RWPE2 (cell line): ENCODE measurements around the gene PRAMEF7.
"Not testable (repeated sequence)": the region's sequence is repeated elsewhere in the genome, so short reads cannot be mapped to it uniquely, and the experiment has no call there.

Experiments
- ATAC-seq: fragments of 200-7000 bp; cut with Tn5 transposase; 3 replicates; pipeline ENCODE4 v1.9.1; 2021; ENCODE audit warnings: low read depth
- DNase-seq: peaks from one replicate; pipeline ENCODE4 v3.0.0-alpha.2; 2020; ENCODE audit warnings: low spot score
- H3K27ac ChIP-seq: fragments of 450-650 bp; 2 replicates; pipeline ENCODE4 v1.5.1; 2017; ENCODE audit warnings: mild to moderate bottlenecking; ENCODE audit not compliant: poor library complexity, severe bottlenecking
- H3K27me3 ChIP-seq: fragments of 250-450 bp; sonication (Bioruptor Pico); 2 replicates; pipeline ENCODE4 v1.5.1; 2021; ENCODE audit warnings: mild to moderate bottlenecking, moderate library complexity; ENCODE audit not compliant: insufficient read depth, poor library complexity, severe bottlenecking
- H3K36me3 ChIP-seq: fragments of 250-450 bp; sonication (Bioruptor Pico); 2 replicates; pipeline ENCODE4 v1.5.1; 2020; ENCODE audit warnings: low read depth, mild to moderate bottlenecking, moderate library complexity
- H3K4me1 ChIP-seq: fragments of 250-450 bp; sonication (Bioruptor Pico); 2 replicates; pipeline ENCODE4 v1.5.1; 2021; ENCODE audit warnings: mild to moderate bottlenecking, moderate library complexity; ENCODE audit not compliant: insufficient read depth, poor library complexity, severe bottlenecking
- H3K4me3 ChIP-seq: fragments of 250-450 bp; sonication (Bioruptor Pico); 2 replicates; pipeline ENCODE4 v1.5.1; 2021; ENCODE audit warnings: mild to moderate bottlenecking, moderate library complexity; ENCODE audit not compliant: severe bottlenecking
- H3K9me3 ChIP-seq: fragments of 250-450 bp; sonication (Bioruptor Pico); 2 replicates; pipeline ENCODE4 v1.5.1; 2021; ENCODE audit warnings: mild to moderate bottlenecking, moderate library complexity; ENCODE audit not compliant: severe bottlenecking
- TF ChIP-seq, protein P1 (sequence below): fragments of 450-650 bp; IDR thresholded peaks from one replicate; pipeline ENCODE4 v1.5.1; 2017; ENCODE audit warnings: mild to moderate bottlenecking, moderate library complexity; ENCODE audit not compliant: poor library complexity, severe bottlenecking

PRAMEF7 gene

DNA sequence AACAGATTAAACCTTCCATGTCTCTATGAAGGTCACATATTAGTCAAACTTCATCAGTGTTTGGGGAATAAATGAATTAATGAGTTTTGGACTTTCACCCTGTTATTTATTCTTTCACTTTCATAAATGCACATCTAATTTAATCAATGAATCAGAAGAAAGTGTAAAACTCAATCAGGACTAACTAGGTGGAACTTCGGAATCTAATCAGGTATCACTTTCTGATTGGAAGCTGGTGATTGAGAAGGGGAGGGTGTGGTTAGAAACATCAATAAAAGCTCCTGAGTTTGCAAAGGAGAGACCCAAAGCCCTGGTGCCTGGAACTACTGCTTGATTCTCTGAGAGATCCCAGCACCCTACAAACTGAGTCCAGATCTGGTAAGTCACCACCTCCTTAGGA is at the start of gene PRAMEF7:
Gene PRAMEF7, plus strand, starts transcription at position 301 of the 400 bp plus-strand sequence. CDS start 1,083 bp downstream, outside the sequence.
- H3K9me3 ChIP-seq, DNase-seq, ATAC-seq, H3K4me1 ChIP-seq, H3K4me3 ChIP-seq, H3K27me3 ChIP-seq, H3K27ac ChIP-seq, H3K36me3 ChIP-seq: not testable (repeated sequence)

DNA sequence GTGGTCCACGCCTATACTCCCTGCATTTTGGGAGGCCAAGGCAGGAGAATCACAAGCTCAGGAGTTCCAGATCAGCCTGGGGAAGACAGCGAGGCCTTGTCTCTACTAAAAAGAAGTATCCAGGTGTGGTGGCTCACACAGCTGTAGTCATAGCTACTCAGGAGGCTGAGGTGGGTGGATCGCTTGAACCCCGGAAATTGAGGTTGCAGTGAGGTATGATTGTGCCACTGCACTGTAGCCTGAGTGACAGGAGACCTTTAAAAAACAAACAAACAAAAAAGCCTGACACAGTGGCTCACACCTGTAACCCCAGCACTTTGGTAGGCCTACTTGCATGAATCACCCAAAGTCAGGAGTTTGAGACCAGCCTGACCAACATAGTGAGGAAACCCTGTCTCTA is 38.0 kb upstream of the PRAMEF7 start:
- not testable (repeated sequence) for H3K27ac ChIP-seq, DNase-seq, ATAC-seq, H3K4me1 ChIP-seq, H3K9me3 ChIP-seq, H3K4me3 ChIP-seq, H3K27me3 ChIP-seq, H3K36me3 ChIP-seq

DNA sequence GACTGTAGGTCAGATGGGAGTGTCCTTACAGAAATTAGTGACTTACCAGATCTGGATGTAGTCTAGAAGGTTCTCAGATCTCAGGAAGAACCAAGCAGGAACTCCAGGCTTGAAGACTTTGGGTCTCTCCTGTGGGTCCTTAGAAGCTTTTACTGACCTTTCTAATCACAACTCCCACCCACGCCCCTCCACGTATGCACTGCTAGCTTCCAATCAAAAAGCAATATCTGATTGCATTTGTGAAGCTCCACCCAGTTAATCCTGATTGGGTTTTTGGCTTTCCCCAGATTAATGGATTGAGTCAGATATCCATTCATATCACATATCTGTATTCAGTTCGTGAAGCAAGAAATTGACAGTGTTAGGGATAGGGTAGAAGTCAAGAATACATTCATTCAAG is 30.3 kb upstream of the PRAMEF7 start, which contains the start of gene PRAMEF4:
Gene PRAMEF4, minus strand, starts transcription at position 101 of the 400 bp plus-strand sequence. CDS start 2,807 bp downstream, outside the sequence.
- not testable (repeated sequence) for H3K4me3 ChIP-seq, H3K36me3 ChIP-seq, H3K4me1 ChIP-seq, DNase-seq, H3K27me3 ChIP-seq, H3K27ac ChIP-seq, ATAC-seq, H3K9me3 ChIP-seq

DNA sequence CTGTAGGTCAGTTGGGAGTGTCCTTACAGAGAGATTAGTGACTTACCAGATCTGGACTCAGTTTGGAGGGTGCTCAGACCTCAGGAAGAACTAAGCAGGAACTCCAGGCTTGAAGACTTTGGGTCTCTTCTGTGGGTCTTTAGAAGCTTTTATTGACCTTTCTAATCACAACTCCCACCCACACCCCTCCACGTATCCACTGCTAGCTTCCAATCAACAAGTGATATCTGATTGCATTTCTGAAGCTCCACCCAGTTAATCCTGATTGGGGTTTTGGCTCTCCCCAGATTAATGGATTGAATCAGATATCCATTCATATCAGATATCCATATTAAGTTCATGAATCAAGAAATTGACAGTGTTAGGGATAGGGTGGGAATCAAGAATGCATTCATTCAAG is 18.2 kb upstream of the PRAMEF7 start, which contains the start of gene PRAMEF10:
Gene PRAMEF10, minus strand, starts transcription at position 101 of the 400 bp plus-strand sequence. CDS start 2,423 bp downstream, outside the sequence.
- H3K27me3 ChIP-seq, H3K4me1 ChIP-seq, ATAC-seq, H3K36me3 ChIP-seq, DNase-seq, H3K4me3 ChIP-seq, H3K27ac ChIP-seq, H3K9me3 ChIP-seq: not testable (repeated sequence)

DNA sequence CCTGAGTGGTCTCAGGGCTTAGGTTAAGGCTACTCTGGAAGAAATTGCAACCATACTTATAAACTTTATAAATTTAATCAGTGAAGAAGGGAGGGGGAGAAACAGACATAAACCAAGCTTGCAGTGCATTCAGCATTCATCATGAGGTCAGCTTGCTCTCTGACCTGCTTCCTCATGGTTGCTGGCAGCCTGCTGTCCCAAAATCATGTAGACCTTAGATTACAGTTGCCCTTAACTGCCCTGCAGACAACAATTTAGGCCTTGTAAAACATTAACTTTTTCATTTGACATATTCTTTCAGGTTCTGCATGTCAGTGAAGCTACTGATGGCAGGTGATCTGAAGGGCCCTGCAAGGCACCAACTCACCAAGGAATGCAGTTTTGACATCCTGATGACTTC is 17.2 kb upstream of the PRAMEF7 start:
- H3K27me3 ChIP-seq, H3K27ac ChIP-seq, H3K36me3 ChIP-seq, DNase-seq, ATAC-seq, H3K4me1 ChIP-seq, H3K9me3 ChIP-seq, H3K4me3 ChIP-seq: not testable (repeated sequence)

- DNase-seq, H3K9me3 ChIP-seq, H3K4me1 ChIP-seq, H3K4me3 ChIP-seq, H3K27me3 ChIP-seq, H3K27ac ChIP-seq, H3K36me3 ChIP-seq: not testable (repeated sequence)
- ATAC-seq, result peak; percentile 70
These were observed 12.4 kb upstream of the PRAMEF7 start for GRCh38 chr1:12903793-12904572.

- not testable (repeated sequence) for H3K27ac ChIP-seq, H3K4me1 ChIP-seq, H3K36me3 ChIP-seq, H3K27me3 ChIP-seq, H3K4me3 ChIP-seq, DNase-seq, H3K9me3 ChIP-seq
- peak; percentile 35; the same call in 1 of the 3 replicates for ATAC-seq
- TF ChIP-seq, protein P1, sequence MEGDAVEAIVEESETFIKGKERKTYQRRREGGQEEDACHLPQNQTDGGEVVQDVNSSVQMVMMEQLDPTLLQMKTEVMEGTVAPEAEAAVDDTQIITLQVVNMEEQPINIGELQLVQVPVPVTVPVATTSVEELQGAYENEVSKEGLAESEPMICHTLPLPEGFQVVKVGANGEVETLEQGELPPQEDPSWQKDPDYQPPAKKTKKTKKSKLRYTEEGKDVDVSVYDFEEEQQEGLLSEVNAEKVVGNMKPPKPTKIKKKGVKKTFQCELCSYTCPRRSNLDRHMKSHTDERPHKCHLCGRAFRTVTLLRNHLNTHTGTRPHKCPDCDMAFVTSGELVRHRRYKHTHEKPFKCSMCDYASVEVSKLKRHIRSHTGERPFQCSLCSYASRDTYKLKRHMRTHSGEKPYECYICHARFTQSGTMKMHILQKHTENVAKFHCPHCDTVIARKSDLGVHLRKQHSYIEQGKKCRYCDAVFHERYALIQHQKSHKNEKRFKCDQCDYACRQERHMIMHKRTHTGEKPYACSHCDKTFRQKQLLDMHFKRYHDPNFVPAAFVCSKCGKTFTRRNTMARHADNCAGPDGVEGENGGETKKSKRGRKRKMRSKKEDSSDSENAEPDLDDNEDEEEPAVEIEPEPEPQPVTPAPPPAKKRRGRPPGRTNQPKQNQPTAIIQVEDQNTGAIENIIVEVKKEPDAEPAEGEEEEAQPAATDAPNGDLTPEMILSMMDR, result peak; percentile 5
These were observed 5.3 kb downstream of the PRAMEF7 start for GRCh38 chr1:12921749-12922148.

GRCh38 chr1:12924368-12924767 is 8.0 kb downstream of the PRAMEF7 start:
- H3K27ac ChIP-seq, H3K4me1 ChIP-seq, H3K9me3 ChIP-seq, H3K27me3 ChIP-seq, DNase-seq, H3K4me3 ChIP-seq, ATAC-seq, H3K36me3 ChIP-seq: not testable (repeated sequence)

GRCh38 chr1:12947480-12947879 is 31.1 kb downstream of the PRAMEF7 start, which contains the start of gene PRAMEF6:
Gene PRAMEF6, minus strand, starts transcription at chr1:12947580. Its CDS starts 5,062 bp downstream, at chr1:12942518.
- H3K4me1 ChIP-seq, H3K9me3 ChIP-seq, H3K27me3 ChIP-seq, DNase-seq, H3K4me3 ChIP-seq, H3K36me3 ChIP-seq, ATAC-seq, H3K27ac ChIP-seq: not testable (repeated sequence)
